Heart left ventricle (tissue), 13 donors: ENCODE measurements around the gene C2orf92.

Experiments used
- CTCF ChIP-seq, 12 donors: fragments of 200-600 bp; sonication (generic) in 4 of 12; IDR thresholded peaks; one replicate each; pipeline versions ENCODE4 v1.5.0 to v1.8.0; 2018 to 2022; ENCODE audit warnings: antibody characterized with exemption in 12 of 12, mild to moderate bottlenecking in 5 of 12
- POLR2A ChIP-seq, 2 donors: fragments of 450-650 bp; IDR thresholded peaks; one replicate each; pipeline ENCODE4 v1.6.1; 2017; ENCODE audit warnings: antibody characterized with exemption in 2 of 2, mild to moderate bottlenecking in 2 of 2, moderate library complexity in 2 of 2
- donor health status: ischemic (EF 13 %, LVEDD 7.1; RV severe dilation, severe dysfunction).
- donor health status: DM: no; HTN: yes; CAD: no.
- donor health status: DM: no; HTN: no; CAD: no.
- donor health status: ischemic (EF 25% LVEDD 6.9; RV normal size, moderate dysfunction).
- donor health status: ischemic (EF 25% LVEDD 5.7; RV mildly dilated, moderate dysfunction).
- donor health status: ischemic (EF 35%, LVEDD 5.7; RV mildly dilated, moderate dysfunction).
- donor health status: nonischemic (EF 11% LVEDD 7.7; RV severe dilation, severe dysfunction).
- donor health status: DM: yes; HTN: yes; CAD: no.
- donor health status: PGD.
- donor health status: ischemic (EF 29% LVEDD 5.4; RV normal size, mild dysfunction).
- donor health status: nonischemic (EF 23%, LVEDD 6.1; RV moderate dilation, normal function).

GRCh38 chr2:97701186-97701585 is 31.7 kb downstream of the C2orf92 start:
- TF ChIP-seq CTCF (IDR thresholded peaks at IDR 0.05), result no peak
- TF ChIP-seq POLR2A (IDR thresholded peaks at IDR 0.05), result no peak
